Liver (tissue), 3 donors: ENCODE data around the gene CXorf65.

Experiments
- EGR1 ChIP-seq, 2 donors: IDR thresholded peaks; 2 replicates each; pipeline ENCODE4 v1.6.1; 2016 to 2018; ENCODE audit warnings: antibody characterized with exemption in 2 of 2, low read depth in 2 of 2
- FOXA2 ChIP-seq: IDR thresholded peaks from 2 replicates; pipeline ENCODE4 v1.6.1; 2016; ENCODE audit warnings: antibody characterized with exemption
- GABPA ChIP-seq, 2 donors: IDR thresholded peaks in 1 of 2; conservative IDR thresholded peaks in 1 of 2; 2 replicates each; pipeline ENCODE4 v1.6.1; 2016; ENCODE audit warnings: antibody characterized with exemption in 2 of 2, mild to moderate bottlenecking in 1 of 2, moderate library complexity in 1 of 2
- RAD21 ChIP-seq, 2 donors: IDR thresholded peaks; 2 replicates each; pipeline ENCODE4 v1.6.1; 2016; ENCODE audit warnings: antibody characterized with exemption in 2 of 2, mild to moderate bottlenecking in 2 of 2
- RXRA ChIP-seq, 2 donors: IDR thresholded peaks; 2 replicates each; pipeline ENCODE4 v1.6.1; 2017 to 2018; ENCODE audit warnings: antibody characterized with exemption in 2 of 2, mild to moderate bottlenecking in 1 of 2
- SP1 ChIP-seq: IDR thresholded peaks from 2 replicates; pipeline ENCODE4 v1.6.1; 2018; ENCODE audit warnings: antibody characterized with exemption, mild to moderate bottlenecking
- TAF1 ChIP-seq: conservative IDR thresholded peaks from 2 replicates; pipeline ENCODE4 v1.6.1; 2016; ENCODE audit warnings: antibody characterized with exemption, mild to moderate bottlenecking
- TF ChIP-seq, protein P1 (sequence below): fragments of 150-350 bp; IDR thresholded peaks from 2 replicates; pipeline ENCODE4 v1.5.1; 2017; ENCODE audit warnings: improper control_type of control experiment, low read depth, low read length; ENCODE audit not compliant: missing input control
- TF ChIP-seq, protein P2 (sequence below): IDR thresholded peaks from 2 replicates; pipeline ENCODE4 v1.6.1; 2016; ENCODE audit warnings: antibody characterized with exemption
- TF ChIP-seq, protein P3 (sequence below): IDR thresholded peaks from 2 replicates; pipeline ENCODE4 v1.6.1; 2016; ENCODE audit warnings: antibody characterized with exemption, mild to moderate bottlenecking
- donor health status: healthy.
- donor health status: healthy.

DNA sequence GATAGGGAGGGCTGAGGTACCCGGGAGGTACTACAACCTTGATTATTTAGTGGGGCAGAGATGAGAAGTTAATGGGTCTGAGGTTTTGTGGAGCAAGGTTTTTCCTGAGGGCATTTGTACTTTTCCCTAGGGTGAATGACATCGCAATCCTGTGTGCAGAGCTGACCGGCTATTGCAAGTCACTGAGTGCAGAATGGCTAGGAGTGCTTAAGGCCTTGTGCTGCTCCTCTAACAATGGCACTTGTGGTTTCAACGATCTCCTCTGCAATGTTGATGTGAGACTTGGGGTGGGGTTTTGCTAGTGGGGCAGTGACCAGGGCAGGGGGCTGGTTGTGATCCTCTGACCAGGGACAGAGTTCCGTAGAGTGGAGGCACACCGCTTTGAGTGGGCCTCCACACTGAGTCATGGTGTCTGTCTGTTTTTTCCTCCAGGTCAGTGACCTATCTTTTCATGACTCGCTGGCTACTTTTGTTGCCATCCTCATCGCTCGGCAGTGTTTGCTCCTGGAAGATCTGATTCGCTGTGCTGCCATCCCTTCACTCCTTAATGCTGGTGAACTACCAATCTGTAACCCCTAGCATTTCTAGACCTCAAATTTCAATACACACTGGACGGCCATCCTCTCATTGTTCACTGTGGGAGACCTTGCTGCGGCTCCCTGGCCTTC lies 21.8 kb upstream of the CXorf65 start:
- TF ChIP-seq, protein P1, sequence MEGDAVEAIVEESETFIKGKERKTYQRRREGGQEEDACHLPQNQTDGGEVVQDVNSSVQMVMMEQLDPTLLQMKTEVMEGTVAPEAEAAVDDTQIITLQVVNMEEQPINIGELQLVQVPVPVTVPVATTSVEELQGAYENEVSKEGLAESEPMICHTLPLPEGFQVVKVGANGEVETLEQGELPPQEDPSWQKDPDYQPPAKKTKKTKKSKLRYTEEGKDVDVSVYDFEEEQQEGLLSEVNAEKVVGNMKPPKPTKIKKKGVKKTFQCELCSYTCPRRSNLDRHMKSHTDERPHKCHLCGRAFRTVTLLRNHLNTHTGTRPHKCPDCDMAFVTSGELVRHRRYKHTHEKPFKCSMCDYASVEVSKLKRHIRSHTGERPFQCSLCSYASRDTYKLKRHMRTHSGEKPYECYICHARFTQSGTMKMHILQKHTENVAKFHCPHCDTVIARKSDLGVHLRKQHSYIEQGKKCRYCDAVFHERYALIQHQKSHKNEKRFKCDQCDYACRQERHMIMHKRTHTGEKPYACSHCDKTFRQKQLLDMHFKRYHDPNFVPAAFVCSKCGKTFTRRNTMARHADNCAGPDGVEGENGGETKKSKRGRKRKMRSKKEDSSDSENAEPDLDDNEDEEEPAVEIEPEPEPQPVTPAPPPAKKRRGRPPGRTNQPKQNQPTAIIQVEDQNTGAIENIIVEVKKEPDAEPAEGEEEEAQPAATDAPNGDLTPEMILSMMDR: no peak
- TF ChIP-seq TAF1 (no peak), SP1 (no peak), RAD21 (IDR thresholded peaks at IDR 0.05) (no peak), FOXA2 (no peak), RXRA (IDR thresholded peaks at IDR 0.05) (no peak), EGR1 (IDR thresholded peaks at IDR 0.05; ENCODE audit: low read depth in 2 of 2) (no peak), GABPA (IDR thresholded peaks at IDR 0.05 in 1 of 2, conservative IDR thresholded peaks at IDR 0.05 in 1 of 2) (no peak)
- TF ChIP-seq, protein P2, sequence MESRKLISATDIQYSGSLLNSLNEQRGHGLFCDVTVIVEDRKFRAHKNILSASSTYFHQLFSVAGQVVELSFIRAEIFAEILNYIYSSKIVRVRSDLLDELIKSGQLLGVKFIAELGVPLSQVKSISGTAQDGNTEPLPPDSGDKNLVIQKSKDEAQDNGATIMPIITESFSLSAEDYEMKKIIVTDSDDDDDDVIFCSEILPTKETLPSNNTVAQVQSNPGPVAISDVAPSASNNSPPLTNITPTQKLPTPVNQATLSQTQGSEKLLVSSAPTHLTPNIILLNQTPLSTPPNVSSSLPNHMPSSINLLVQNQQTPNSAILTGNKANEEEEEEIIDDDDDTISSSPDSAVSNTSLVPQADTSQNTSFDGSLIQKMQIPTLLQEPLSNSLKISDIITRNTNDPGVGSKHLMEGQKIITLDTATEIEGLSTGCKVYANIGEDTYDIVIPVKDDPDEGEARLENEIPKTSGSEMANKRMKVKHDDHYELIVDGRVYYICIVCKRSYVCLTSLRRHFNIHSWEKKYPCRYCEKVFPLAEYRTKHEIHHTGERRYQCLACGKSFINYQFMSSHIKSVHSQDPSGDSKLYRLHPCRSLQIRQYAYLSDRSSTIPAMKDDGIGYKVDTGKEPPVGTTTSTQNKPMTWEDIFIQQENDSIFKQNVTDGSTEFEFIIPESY: no peak
- TF ChIP-seq, protein P3, sequence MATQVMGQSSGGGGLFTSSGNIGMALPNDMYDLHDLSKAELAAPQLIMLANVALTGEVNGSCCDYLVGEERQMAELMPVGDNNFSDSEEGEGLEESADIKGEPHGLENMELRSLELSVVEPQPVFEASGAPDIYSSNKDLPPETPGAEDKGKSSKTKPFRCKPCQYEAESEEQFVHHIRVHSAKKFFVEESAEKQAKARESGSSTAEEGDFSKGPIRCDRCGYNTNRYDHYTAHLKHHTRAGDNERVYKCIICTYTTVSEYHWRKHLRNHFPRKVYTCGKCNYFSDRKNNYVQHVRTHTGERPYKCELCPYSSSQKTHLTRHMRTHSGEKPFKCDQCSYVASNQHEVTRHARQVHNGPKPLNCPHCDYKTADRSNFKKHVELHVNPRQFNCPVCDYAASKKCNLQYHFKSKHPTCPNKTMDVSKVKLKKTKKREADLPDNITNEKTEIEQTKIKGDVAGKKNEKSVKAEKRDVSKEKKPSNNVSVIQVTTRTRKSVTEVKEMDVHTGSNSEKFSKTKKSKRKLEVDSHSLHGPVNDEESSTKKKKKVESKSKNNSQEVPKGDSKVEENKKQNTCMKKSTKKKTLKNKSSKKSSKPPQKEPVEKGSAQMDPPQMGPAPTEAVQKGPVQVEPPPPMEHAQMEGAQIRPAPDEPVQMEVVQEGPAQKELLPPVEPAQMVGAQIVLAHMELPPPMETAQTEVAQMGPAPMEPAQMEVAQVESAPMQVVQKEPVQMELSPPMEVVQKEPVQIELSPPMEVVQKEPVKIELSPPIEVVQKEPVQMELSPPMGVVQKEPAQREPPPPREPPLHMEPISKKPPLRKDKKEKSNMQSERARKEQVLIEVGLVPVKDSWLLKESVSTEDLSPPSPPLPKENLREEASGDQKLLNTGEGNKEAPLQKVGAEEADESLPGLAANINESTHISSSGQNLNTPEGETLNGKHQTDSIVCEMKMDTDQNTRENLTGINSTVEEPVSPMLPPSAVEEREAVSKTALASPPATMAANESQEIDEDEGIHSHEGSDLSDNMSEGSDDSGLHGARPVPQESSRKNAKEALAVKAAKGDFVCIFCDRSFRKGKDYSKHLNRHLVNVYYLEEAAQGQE: no peak
